Measurements from ENCODE around the gene FAM72D.
"Not testable (repeated sequence)": the region's sequence is repeated elsewhere in the genome, so short reads cannot be mapped to it uniquely, and the experiment has no call there.

- TF ChIP-seq, protein P1, sequence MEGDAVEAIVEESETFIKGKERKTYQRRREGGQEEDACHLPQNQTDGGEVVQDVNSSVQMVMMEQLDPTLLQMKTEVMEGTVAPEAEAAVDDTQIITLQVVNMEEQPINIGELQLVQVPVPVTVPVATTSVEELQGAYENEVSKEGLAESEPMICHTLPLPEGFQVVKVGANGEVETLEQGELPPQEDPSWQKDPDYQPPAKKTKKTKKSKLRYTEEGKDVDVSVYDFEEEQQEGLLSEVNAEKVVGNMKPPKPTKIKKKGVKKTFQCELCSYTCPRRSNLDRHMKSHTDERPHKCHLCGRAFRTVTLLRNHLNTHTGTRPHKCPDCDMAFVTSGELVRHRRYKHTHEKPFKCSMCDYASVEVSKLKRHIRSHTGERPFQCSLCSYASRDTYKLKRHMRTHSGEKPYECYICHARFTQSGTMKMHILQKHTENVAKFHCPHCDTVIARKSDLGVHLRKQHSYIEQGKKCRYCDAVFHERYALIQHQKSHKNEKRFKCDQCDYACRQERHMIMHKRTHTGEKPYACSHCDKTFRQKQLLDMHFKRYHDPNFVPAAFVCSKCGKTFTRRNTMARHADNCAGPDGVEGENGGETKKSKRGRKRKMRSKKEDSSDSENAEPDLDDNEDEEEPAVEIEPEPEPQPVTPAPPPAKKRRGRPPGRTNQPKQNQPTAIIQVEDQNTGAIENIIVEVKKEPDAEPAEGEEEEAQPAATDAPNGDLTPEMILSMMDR (IDR thresholded peaks at IDR 0.05) = not testable (repeated sequence)
- not testable (repeated sequence) for TF ChIP-seq POLR2A (IDR thresholded peaks at IDR 0.05)
Measured at GRCh38 chr1:145122344-145123061, 26.7 kb downstream of the FAM72D start.

Measured in heart left ventricle (tissue), 13 donors.